ENCODE measurements around the gene PRIM2. TPM values are rescaled to one million over a fixed set of nuclear protein-coding genes. Genes with fewer than 3 reads are reported as not detected.
"Not testable (repeated sequence)": the region's sequence is repeated elsewhere in the genome, so short reads cannot be mapped to it uniquely, and the experiment has no call there.

PRIM2 gene
- 10 to 100 TPM; 13.5 to 20.6 (median 17.9) TPM for polyA plus RNA-seq (ENCODE audit: insufficient read depth in 1 of 5, insufficient read length in 5 of 5, low replicate concordance in 1 of 5)
- long read RNA-seq, donor 1, partial matches to known transcripts = 0 of 4 reads
- long read RNA-seq, donor 1, other reads (novel, unspliced or antisense) = 0 of 4 reads
- long read RNA-seq, donor 2, partial matches to known transcripts = 0 of 1 reads
- long read RNA-seq, donor 2, other reads (novel, unspliced or antisense) = 0 of 1 reads
- long read RNA-seq, donor 3, partial matches to known transcripts = 0 of 2 reads
- long read RNA-seq, donor 3, other reads (novel, unspliced or antisense) = 0 of 2 reads
- long read RNA-seq, donor 4, partial matches to known transcripts = 0 of 2 reads
- long read RNA-seq, donor 4, other reads (novel, unspliced or antisense) = 0 of 2 reads
- long read RNA-seq, donor 5, partial matches to known transcripts = 17 of 19 reads
- long read RNA-seq, donor 5, other reads (novel, unspliced or antisense) = 0 of 19 reads
- long read RNA-seq, donor 6, partial matches to known transcripts = 0 of 5 reads
- long read RNA-seq, donor 6, other reads (novel, unspliced or antisense) = 0 of 5 reads
- long read RNA-seq, donor 7, partial matches to known transcripts = 0 of 1 reads
- long read RNA-seq, donor 7, other reads (novel, unspliced or antisense) = 0 of 1 reads
- long read RNA-seq, donor 8, partial matches to known transcripts = 0 of 1 reads
- long read RNA-seq, donor 8, other reads (novel, unspliced or antisense) = 0 of 1 reads

GRCh38 chr6:57317060-57317943 is at the start of gene PRIM2:
PRIM2 (plus strand) TSS chr6:57317630; CDS start chr6:57318446, 816 bp downstream.
- DNase-seq = peak; percentile 76 to 77

- DNase-seq = no peak
Measured at GRCh38 chr6:57268294-57268640, 49.2 kb upstream of the PRIM2 start.

- DNase-seq = not testable (repeated sequence)
Measured at GRCh38 chr6:57274113-57274824, 43.2 kb upstream of the PRIM2 start.

- DNase-seq = no peak
Measured at GRCh38 chr6:57275384-57275783, 42.0 kb upstream of the PRIM2 start.

- DNase-seq = no peak
Measured at GRCh38 chr6:57276946-57277345, 40.5 kb upstream of the PRIM2 start.

- no peak for DNase-seq
Measured at GRCh38 chr6:57278570-57278969, 38.9 kb upstream of the PRIM2 start.

GRCh38 chr6:57279013-57279412 is 38.4 kb upstream of the PRIM2 start:
- DNase-seq = no peak

- DNase-seq = no peak
Measured at GRCh38 chr6:57283106-57283505, 34.3 kb upstream of the PRIM2 start.

GRCh38 chr6:57283911-57284455 is 33.4 kb upstream of the PRIM2 start:
- DNase-seq = no peak

GRCh38 chr6:57288136-57288535 is 29.3 kb upstream of the PRIM2 start:
- not testable (repeated sequence) for DNase-seq

- DNase-seq = not testable (repeated sequence)
Measured at GRCh38 chr6:57293472-57293871, 24.0 kb upstream of the PRIM2 start.

- DNase-seq = no peak
Measured at GRCh38 chr6:57294862-57295445, 22.5 kb upstream of the PRIM2 start.

- DNase-seq = no peak
Measured at GRCh38 chr6:57297505-57297904, 19.9 kb upstream of the PRIM2 start.

- no peak for DNase-seq
Measured at GRCh38 chr6:57298741-57299140, 18.7 kb upstream of the PRIM2 start.

GRCh38 chr6:57301757-57302156 is 15.7 kb upstream of the PRIM2 start:
- no peak for DNase-seq

- DNase-seq = no peak
Measured at GRCh38 chr6:57302477-57302876, 15.0 kb upstream of the PRIM2 start.

GRCh38 chr6:57303931-57304681 is 13.3 kb upstream of the PRIM2 start:
- DNase-seq = no peak

- DNase-seq = no peak
Measured at GRCh38 chr6:57305107-57305506, 12.3 kb upstream of the PRIM2 start.

- no peak for DNase-seq
Measured at GRCh38 chr6:57305761-57306160, 11.7 kb upstream of the PRIM2 start.

GRCh38 chr6:57306273-57306672 is 11.2 kb upstream of the PRIM2 start:
- no peak for DNase-seq

All from right lung (tissue), 10 donors.